Measurements from ENCODE around the gene TBC1D5.

Gene TBC1D5

DNA sequence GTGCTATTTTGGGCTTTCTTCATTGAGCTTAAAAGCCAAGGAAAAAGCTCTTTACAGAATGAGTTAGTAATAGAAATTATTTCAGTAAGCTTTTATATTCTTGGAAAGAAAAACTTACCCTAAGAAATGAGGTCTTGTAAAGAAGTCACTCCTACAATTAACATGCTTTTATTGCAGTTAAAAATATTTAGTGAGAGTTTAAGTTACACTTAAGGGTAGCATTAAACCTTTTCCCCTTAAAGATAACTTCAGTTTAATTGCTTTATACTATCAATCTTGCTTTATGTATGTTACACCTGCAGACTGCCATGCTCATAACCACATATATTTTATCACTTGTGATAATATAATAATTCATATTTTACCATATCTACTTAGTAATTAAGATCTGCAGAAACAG is 431.4 kb downstream of the TBC1D5 start:
- TF ChIP-seq PPARA (CRISPR knock-in tag; IDR thresholded peaks at IDR 0.05; ENCODE audit: borderline replicate concordance) (no peak), ZFP30 (CRISPR knock-in tag; IDR thresholded peaks at IDR 0.05) (no peak), ZNF8 (CRISPR knock-in tag; IDR thresholded peaks at IDR 0.05) (no peak), SNAI2 (CRISPR knock-in tag; IDR thresholded peaks at IDR 0.05) (no peak)
- no peak for ATAC-seq

GRCh38 chr3:17307887-17308286 is 434.5 kb downstream of the TBC1D5 start:
- ATAC-seq, result no peak
- TF ChIP-seq PATZ1 (CRISPR knock-in tag; IDR thresholded peaks at IDR 0.05; ENCODE audit: borderline replicate concordance) (no peak), OSR1 (CRISPR knock-in tag; IDR thresholded peaks at IDR 0.05) (no peak), CREB5 (CRISPR knock-in tag; IDR thresholded peaks at IDR 0.05; ENCODE audit: low read depth) (no peak), ZNF565 (CRISPR knock-in tag; conservative IDR thresholded peaks at IDR 0.05; ENCODE audit: low read depth) (no peak), ZC3H10 (CRISPR knock-in tag; IDR thresholded peaks at IDR 0.05) (no peak), ZFP3 (CRISPR knock-in tag; IDR thresholded peaks at IDR 0.05) (no peak), CSRNP3 (CRISPR knock-in tag; IDR thresholded peaks at IDR 0.05) (no peak), ESRRG (CRISPR knock-in tag; IDR thresholded peaks at IDR 0.05) (no peak), PPARA (CRISPR knock-in tag; IDR thresholded peaks at IDR 0.05; ENCODE audit: borderline replicate concordance) (no peak), ZFP30 (CRISPR knock-in tag; IDR thresholded peaks at IDR 0.05) (no peak), ISL1 (CRISPR knock-in tag; IDR thresholded peaks at IDR 0.05) (no peak)
- TF ChIP-seq, protein P1, sequence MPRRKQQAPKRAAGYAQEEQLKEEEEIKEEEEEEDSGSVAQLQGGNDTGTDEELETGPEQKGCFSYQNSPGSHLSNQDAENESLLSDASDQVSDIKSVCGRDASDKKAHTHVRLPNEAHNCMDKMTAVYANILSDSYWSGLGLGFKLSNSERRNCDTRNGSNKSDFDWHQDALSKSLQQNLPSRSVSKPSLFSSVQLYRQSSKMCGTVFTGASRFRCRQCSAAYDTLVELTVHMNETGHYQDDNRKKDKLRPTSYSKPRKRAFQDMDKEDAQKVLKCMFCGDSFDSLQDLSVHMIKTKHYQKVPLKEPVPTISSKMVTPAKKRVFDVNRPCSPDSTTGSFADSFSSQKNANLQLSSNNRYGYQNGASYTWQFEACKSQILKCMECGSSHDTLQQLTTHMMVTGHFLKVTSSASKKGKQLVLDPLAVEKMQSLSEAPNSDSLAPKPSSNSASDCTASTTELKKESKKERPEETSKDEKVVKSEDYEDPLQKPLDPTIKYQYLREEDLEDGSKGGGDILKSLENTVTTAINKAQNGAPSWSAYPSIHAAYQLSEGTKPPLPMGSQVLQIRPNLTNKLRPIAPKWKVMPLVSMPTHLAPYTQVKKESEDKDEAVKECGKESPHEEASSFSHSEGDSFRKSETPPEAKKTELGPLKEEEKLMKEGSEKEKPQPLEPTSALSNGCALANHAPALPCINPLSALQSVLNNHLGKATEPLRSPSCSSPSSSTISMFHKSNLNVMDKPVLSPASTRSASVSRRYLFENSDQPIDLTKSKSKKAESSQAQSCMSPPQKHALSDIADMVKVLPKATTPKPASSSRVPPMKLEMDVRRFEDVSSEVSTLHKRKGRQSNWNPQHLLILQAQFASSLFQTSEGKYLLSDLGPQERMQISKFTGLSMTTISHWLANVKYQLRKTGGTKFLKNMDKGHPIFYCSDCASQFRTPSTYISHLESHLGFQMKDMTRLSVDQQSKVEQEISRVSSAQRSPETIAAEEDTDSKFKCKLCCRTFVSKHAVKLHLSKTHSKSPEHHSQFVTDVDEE (CRISPR knock-in tag; IDR thresholded peaks at IDR 0.05), result no peak

DNA sequence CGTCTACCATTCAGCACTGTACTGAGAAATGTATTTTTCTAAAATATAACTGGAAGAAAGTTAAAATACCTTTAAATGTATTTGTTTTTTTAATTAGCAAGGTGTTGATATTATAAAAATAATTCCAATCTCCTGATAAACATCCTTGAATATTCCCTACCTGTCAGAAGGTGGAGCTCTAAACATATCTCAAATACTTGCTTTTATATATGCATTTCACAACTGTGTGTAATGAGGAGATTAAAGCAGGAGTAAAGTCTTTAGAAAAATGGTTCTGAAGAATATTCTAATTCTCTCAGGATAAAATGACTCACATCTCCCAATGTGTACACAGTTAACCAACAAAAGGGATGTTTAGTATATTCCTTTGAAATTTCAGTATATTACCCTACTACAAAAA is 434.9 kb downstream of the TBC1D5 start:
- ATAC-seq, result no peak
- TF ChIP-seq SNAI2 (CRISPR knock-in tag; IDR thresholded peaks at IDR 0.05), result no peak
- no peak for TF ChIP-seq CREB5 (CRISPR knock-in tag; IDR thresholded peaks at IDR 0.05; ENCODE audit: low read depth)
- TF ChIP-seq RARB (CRISPR knock-in tag; IDR thresholded peaks at IDR 0.05), result no peak
- no peak for TF ChIP-seq ZC3H10 (CRISPR knock-in tag; IDR thresholded peaks at IDR 0.05)
- no peak for TF ChIP-seq CSDC2 (CRISPR knock-in tag; IDR thresholded peaks at IDR 0.05)
- no peak for TF ChIP-seq TOX (CRISPR knock-in tag; IDR thresholded peaks at IDR 0.05; ENCODE audit: borderline replicate concordance)
- TF ChIP-seq ISL1 (CRISPR knock-in tag; IDR thresholded peaks at IDR 0.05), result no peak
- no peak for TF ChIP-seq ESRRG (CRISPR knock-in tag; IDR thresholded peaks at IDR 0.05)
- TF ChIP-seq PATZ1 (CRISPR knock-in tag; IDR thresholded peaks at IDR 0.05; ENCODE audit: borderline replicate concordance), result no peak
- TF ChIP-seq, protein P1 (CRISPR knock-in tag; IDR thresholded peaks at IDR 0.05), result no peak
- TF ChIP-seq OSR1 (CRISPR knock-in tag; IDR thresholded peaks at IDR 0.05), result no peak
- no peak for TF ChIP-seq ZNF565 (CRISPR knock-in tag; conservative IDR thresholded peaks at IDR 0.05; ENCODE audit: low read depth)
- no peak for TF ChIP-seq ZFP3 (CRISPR knock-in tag; IDR thresholded peaks at IDR 0.05)
- TF ChIP-seq ZNF8 (CRISPR knock-in tag; IDR thresholded peaks at IDR 0.05), result no peak

All from SK-N-SH treated with all-trans-retinoic acid at 6 μM for 48 hours (cell line).